Uterus (tissue), 4 donors: ENCODE results near the gene MED16. TPM values are rescaled to one million over a fixed set of nuclear protein-coding genes. Genes with fewer than 3 reads are reported as not detected.

ENCODE experiments used
- DNase-seq, 2 donors: peaks; one replicate each; pipeline ENCODE4 v3.0.0-alpha.2; 2019 to 2020
- H3K27ac ChIP-seq, 2 donors: fragments of 200-600 bp; sonication (generic); 1 replicate in 1 of 2; 2 replicates in 1 of 2; pipeline ENCODE4 v1.5.1; 2016 to 2018
- H3K27me3 ChIP-seq, 2 donors: fragments of 200-600 bp; sonication (generic); one replicate each; pipeline ENCODE4 v1.5.1; 2018 to 2019; ENCODE audit warnings: control low read depth in 1 of 2
- H3K36me3 ChIP-seq, 2 donors: fragments of 200-600 bp; sonication (generic); one replicate each; pipeline ENCODE4 v1.5.1; 2019; ENCODE audit warnings: control low read depth in 1 of 2
- H3K4me1 ChIP-seq, 2 donors: fragments of 200-600 bp; sonication (generic); one replicate each; pipeline ENCODE4 v1.5.1; 2018 to 2019; ENCODE audit warnings: control low read depth in 1 of 2
- H3K4me3 ChIP-seq, 2 donors: fragments of 200-600 bp; sonication (generic); 1 replicate in 1 of 2; 2 replicates in 1 of 2; pipeline ENCODE4 v1.5.1; 2018 to 2019; ENCODE audit warnings: mild to moderate bottlenecking in 1 of 2
- H3K9me3 ChIP-seq, 2 donors: fragments of 200-600 bp; sonication (generic); one replicate each; pipeline ENCODE4 v1.5.1; 2019; ENCODE audit warnings: control low read depth in 1 of 2
- CTCF ChIP-seq, 4 experiments: fragments of 200-600 bp in 2 of 4; fragments of 450-650 bp in 2 of 4; sonication (generic) in 2 of 4; IDR thresholded peaks; one replicate each; pipeline ENCODE4 v1.5.1; 2016 to 2019; ENCODE audit warnings: antibody characterized with exemption in 4 of 4, mild to moderate bottlenecking in 2 of 4, moderate library complexity in 1 of 4
- POLR2A ChIP-seq, 2 donors: fragments of 450-650 bp; IDR thresholded peaks; one replicate each; pipeline ENCODE4 v1.6.1; 2016; ENCODE audit warnings: antibody characterized with exemption in 2 of 2, mild to moderate bottlenecking in 1 of 2, moderate library complexity in 1 of 2
- intact Hi-C: fragments of 100-400 bp; cut with DNase I; formaldehyde crosslinking; loops from one replicate; pipeline ENCODE4 v1.15.1; 2023; ENCODE audit warnings: low total_unique reads
- total RNA-seq, 4 donors: library from RNA; depleted of rRNA in 3 of 4; stranded (reverse); fragments of >200 nt in 3 of 4; gene quantifications; one replicate each; pipeline versions ENCODE4 v1.1.0 to v1.2.4, GENCODE V29; 2014 to 2023
- donor health status: DM: yes; HTN: yes; CAD: no.

MED16 gene
- total RNA-seq, 4 donors from 2014 or later, result 12.0 to 69.1 (median 43.1) TPM

GRCh38 chr19:831407-832369 lies 61.3 kb downstream of the MED16 start:
- H3K27me3 ChIP-seq, result peaks cover 0 to 7% of the 10 kb centered on the region in 2 donors
- intact Hi-C loops, result no loop called here
- no peaks in the 10 kb centered on the region for H3K9me3 ChIP-seq
- H3K4me1 ChIP-seq, result no peaks in the 10 kb centered on the region
- no peaks in the 10 kb centered on the region for H3K36me3 ChIP-seq
- no peak for TF ChIP-seq CTCF (IDR thresholded peaks at IDR 0.05)
- TF ChIP-seq POLR2A (IDR thresholded peaks at IDR 0.05), result no peak
- no peak for DNase-seq
- no peak overlapping the region for H3K27ac ChIP-seq
- no peak overlapping the region for H3K4me3 ChIP-seq

GRCh38 chr19:829129-829758 lies 63.7 kb downstream of the MED16 start:
- Histone ChIP-seq H3K36me3 (no peaks in the 10 kb centered on the region), H3K27ac (no peak overlapping the region), H3K9me3 (no peaks in the 10 kb centered on the region), H3K27me3 (peaks cover 0 to 7% of the 10 kb centered on the region in 2 donors), H3K4me3 (no peak overlapping the region), H3K4me1 (no peaks in the 10 kb centered on the region)
- intact Hi-C loops, result no loop called here
- DNase-seq, result no peak
- TF ChIP-seq POLR2A (IDR thresholded peaks at IDR 0.05) (no peak), CTCF (IDR thresholded peaks at IDR 0.05) (no peak)

- DNase-seq, result no peak
- peaks cover under 1 to 12% of the 10 kb centered on the region in 2 donors for H3K27me3 ChIP-seq
These were observed 65.2 kb downstream of the MED16 start, which contains the start of gene AZU1 for GRCh38 chr19:827710-828321. TSS of gene AZU1 (plus strand) at chr19:827837. CDS start at chr19:827847, 10 bp downstream.

GRCh38 chr19:827314-827709 lies 65.7 kb downstream of the MED16 start:
- intact Hi-C loops, result no loop called here
- no peak for DNase-seq
- H3K27me3 ChIP-seq, result peaks cover 4 to 12% of the 10 kb centered on the region in 2 donors

More at GRCh38 chr19:827710-828321, 65.2 kb downstream of the MED16 start, which contains the start of gene AZU1:
- TF ChIP-seq POLR2A (IDR thresholded peaks at IDR 0.05), result no peak
- Histone ChIP-seq H3K4me1 (no peaks in the 10 kb centered on the region), H3K4me3 (no peak within 1 kb of the TSS), H3K36me3 (no peaks in the 10 kb centered on the region), H3K27ac (no peak within 1 kb of the TSS), H3K9me3 (no peaks in the 10 kb centered on the region)
- intact Hi-C loops, result no loop called here

More at GRCh38 chr19:827314-827709, 65.7 kb downstream of the MED16 start:
- TF ChIP-seq CTCF (IDR thresholded peaks at IDR 0.05), result no peak
- TF ChIP-seq POLR2A (IDR thresholded peaks at IDR 0.05), result no peak
- no peaks in the 10 kb centered on the region for H3K9me3 ChIP-seq
- H3K27ac ChIP-seq, result no peak overlapping the region
- H3K4me1 ChIP-seq, result peaks cover 0 to 2% of the 10 kb centered on the region in 2 donors
- H3K4me3 ChIP-seq, result no peak overlapping the region
- no peaks in the 10 kb centered on the region for H3K36me3 ChIP-seq
